HG03520 (cell line): ENCODE data around the gene LAMTOR2.

Experiments
- ATAC-seq: cut with Tn5 transposase; IDR thresholded peaks from one replicate; pipeline ENCODE4 v1.9.1; 2021; ENCODE audit warnings: mild to moderate bottlenecking, moderate library complexity; ENCODE audit not compliant: unreplicated experiment

The LAMTOR2 gene

DNA sequence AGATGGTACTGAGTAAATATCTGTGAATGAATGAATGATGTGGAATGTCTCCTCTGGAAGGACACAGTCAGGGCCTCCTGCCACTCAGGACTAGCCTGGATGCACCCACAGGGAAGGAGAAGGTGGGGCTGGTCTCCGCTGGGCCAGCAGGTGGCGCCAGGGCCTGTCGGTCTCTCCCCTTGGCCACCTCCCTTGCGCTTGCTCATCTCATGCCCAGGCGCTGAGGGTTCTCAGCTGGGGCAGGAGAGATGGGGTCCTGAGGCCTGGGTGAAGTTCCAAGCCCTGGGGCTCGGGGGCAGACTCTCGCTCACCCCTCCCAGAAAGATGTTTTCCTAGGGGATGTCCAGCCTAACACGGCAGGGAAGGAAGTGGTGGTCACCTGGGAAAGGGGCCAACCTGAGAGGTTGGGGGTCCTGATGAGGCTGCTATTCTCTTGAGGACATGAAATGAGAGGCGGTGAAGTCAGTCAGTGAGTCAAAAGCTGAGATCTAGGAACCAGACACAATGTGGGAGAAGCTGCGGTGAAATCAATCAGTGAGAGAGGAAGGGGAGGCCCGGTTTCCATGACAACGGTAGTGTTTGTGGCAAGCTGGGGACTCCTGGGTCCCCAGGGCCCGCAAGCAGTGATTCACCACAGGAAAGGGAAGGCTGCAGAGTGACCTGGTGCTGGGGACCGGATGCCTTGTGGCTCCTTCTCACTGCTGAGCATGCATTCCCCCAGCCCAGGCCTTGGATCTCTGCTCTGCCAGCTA is 42.2 kb downstream of the LAMTOR2 start:
- no peak for ATAC-seq

DNA sequence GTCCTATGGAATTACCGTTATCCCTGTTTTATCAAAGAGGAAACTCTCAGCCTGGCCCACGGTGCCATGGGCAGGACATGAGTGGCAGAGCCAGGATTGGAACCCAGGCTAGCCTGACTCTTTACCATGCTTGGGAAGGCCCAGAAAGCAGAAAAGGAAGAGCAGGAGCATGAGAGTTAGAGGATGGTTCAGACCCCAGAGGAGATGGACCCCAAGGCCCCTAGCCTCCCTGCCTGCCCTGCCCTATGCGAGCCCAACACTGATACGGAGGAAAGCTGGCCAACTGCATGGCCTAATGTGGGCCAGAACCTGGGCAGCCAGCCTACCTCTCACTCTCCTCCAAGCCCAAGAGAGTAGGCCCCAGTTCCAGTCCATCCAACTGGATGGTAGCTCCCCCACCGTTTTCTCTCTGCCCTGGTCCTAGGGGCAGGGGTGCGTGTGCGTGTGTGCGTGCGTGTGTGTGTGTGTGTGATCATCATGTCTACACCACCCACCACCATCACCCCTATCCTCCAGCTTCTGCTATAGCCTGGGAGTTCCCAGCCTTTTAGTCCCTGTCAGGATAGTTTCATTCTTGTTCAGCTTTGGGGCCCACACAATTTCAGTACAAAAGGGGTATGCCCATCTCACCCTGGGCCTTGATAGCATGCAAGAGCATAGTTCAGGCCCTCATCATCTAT is 43.1 kb downstream of the LAMTOR2 start:
- ATAC-seq = no peak

DNA sequence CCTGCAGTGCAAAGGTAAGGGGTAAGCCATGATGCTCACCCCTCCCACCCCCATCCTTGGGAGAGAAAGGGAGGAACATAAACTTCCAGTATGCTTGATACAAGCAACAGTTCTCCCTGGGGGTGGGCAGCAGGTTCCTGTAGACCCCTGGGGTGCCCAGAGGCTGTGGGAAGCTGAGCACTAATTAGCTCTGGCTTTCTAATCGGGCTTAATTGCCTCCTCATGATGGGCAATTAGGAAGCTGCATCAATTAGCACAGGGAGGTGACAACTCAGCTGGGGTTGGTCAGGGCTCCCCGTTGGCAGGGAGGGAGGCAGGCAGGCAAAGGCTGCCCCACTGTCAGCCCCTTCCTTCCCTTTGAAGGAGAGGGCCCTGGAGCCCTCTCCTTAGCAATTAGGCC is 44.2 kb downstream of the LAMTOR2 start:
- no peak for ATAC-seq

DNA sequence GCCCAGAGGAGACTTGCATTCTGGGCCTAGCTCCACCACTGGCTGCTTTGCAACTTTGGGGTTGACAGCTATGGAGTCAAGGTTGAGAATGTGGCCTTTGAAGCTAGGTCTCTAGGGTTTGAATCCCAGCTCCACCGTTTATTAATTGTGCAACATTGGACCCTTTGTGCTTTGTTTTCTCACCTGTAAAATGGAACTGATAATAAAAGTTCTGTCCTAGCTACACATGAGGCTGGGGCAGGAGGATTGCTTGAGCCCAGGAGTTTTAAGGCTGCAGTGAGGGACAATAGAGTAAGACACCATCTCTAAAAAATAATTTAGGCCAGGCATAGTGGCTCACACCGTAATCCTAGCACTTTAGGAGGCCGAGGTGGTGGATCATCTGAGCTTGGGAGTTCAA is 44.7 kb downstream of the LAMTOR2 start:
- no peak for ATAC-seq

DNA sequence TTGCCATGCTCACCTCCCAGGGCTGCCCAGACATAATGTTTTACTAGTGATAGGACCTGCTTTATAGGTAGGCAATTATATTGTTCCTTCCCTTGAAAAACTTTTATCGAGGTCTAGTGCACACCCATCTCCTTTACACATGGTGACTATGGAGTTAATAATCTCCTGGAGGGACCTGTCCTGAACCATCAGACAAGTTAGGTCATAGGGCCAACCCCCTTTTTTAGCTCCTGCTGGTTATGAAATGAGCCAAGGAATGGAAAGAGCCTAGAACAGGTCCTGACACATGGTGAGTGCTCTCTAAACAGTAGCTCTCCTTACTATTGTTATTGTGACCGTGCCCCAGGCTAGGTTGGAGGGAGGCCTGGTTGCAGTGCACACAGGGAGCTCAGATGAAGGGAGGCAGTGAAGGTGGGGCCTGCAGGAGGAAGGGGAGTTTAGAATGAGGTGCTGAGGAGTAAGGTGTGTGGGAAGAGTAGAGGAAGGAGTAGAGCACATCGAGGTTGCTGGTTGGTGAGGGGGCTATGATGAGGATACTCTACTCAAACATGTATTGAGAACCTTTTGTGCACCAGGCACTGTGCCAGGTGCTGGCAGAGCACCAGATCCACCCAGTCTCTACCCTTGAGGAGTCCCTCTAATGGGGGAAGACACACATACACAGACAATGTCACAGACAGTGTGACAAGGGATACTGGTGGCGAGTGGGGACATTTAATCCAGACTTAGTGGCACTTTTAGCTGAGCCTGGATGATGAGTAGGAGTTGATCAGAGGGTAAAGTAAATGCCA is 45.8 kb downstream of the LAMTOR2 start:
- ATAC-seq = no peak

DNA sequence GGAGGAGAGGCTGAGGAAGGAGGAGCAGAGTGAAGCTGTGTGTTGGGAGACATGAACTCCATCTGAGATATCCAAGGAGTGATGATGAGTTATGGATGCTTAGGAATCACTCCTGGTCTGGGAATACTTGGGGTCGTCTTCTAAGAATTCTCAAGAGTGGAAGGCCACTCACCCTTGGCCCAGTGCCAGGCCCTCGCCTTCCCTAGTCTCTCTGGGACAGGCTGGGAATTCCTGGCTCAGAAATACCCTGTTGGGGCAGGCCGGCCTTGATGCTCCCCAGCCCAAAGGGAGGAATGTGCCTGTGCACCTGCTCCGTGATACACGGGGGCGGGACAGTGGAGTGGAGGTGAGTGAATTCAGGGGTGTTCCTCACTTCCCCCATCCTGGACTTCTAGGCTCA is 47.3 kb downstream of the LAMTOR2 start:
- no peak for ATAC-seq

DNA sequence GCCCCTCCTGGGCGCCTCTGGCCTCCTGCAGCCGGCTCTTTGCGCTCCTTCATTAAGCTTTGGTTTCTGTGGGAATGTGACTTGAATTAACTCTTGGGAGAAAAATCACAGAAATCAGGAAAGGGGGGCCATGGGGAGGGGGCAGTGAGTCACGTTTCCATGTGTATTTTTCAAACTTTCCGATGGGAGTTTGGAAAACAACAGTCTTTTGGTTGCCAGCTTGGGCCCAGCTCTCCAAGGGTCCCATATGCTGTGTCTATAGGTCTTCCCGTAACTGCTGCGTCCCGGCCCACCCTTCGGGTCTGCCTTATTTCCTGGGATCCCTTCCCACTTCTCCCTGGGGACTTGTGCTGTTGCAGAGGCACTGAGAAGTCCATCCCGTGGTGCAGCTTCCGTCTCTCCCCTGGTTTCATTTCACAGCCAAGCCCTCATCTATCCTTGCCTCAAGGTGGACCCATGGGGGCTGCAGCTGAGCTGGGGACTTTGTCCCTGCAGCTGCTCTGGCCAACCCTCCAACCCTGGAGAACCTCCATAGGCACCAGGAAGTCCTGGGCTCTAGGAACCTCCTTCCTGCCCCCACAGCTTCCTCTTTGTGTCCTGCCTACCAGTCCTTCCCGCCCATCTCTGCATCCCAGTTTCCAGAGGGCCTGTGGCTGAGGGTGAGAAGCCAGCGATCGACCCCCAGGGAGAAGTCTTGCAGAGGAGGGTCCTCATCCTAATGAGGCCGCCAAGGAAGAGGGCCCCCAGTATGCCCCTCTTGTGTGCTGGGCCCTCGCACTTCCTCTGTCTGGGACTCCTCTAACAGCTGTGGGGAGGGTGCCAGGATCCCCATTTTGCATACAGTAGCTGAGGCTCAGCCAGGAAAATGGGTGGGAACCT is 48.3 kb downstream of the LAMTOR2 start:
- no peak for ATAC-seq

DNA sequence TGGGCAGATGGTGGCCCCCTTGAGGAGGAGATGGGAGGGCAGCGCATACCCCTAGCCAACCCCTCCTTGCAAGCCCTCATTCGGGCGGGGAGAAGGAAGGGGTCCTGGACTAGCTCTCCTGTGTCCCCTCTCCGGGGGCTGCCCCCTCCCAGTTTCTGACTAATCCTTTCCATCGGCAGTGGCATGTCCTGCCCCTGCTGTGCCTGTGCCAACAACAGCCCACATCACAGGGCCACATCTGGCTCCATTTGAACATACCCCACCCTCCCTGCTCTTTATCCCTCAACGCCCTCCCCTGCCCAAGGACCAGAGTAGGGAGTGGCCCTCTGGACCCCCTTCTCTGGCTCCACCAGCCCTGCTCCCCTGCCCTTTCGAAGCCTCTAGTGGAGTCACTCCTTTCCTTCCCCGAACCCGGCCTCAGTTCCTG is 49.0 kb downstream of the LAMTOR2 start:
- ATAC-seq = no peak

DNA sequence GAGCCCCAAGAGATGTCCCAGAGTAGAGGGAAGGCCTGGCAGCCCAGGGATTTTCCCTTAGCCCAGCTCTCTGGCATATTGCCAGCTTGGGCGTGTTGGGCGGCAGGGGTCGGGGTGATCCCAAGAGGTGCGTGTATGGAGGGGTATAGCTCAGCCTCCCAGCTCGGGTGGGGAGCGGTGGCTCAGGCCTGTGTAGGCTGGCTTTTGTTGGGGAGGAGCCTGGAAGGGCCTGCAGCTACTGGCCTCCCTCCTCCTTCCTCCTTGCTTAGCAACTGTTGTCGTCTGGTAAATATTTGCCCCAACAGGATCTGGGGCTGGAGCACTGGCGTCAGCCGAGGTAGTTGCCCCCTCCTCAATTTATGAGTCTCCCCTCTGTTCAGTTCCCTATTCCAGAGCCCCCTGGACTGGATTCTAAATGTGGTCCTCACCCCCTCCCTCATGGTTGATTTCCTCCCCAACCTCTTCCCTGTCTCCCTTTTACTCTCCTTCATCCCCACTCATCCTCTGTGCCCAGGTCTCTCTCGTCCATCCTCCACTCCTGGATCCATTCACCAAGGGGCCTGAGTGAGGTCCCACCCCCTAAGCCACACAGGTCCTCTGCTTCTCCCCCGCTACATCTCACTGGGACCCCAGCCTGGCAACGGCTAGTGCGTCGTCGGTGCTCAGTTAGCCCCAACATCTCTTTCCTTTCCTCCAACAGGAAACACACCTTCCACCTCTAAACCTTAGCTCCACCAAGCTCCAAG is 49.7 kb downstream of the LAMTOR2 start:
- no peak for ATAC-seq

DNA sequence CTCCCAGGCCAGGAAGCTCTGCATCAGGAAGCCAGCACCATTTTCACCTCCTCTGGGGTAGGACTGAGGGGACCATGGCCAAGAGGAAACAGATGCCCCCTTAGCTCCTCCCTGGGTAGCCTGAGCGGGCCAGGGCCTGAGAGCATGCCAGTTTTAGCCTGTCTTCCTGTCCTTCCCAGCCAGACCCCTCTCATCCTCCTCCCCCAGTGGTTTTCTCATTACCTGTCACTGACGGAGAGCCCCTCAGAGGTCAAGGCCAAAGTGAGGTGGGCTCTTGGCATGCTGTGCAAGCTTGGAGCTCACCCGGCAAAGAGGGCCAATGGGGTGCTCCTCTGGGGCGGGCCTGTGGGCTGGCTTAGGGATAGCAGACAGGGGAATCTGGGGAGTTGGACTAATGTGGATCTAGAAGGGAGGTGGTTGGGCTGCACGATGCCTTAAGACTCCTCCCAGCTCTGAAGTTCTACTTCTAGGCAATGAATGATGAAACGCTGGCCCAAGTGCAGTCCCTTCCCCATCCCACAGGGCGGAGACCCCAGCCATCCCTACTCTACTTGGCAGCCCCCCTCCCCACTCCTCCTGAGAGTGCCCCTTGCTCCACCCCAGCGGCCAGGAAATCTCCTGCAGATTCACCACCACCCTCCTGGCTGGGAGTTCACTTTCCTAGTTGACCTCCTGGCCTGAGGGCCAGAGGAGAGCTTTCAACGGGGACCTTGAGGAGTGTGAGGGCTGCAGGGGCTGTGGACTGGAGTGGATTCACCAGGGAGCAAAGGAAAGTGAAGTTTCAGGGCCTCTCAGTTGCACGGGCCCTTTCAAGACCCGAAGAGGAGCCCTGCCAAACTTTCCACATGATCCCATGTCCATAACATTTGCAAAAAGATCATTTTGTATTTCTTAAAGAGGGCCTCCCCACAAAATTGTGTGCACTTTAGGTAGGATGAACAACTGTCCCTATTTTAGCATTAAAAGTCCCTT is 50.6 kb downstream of the LAMTOR2 start:
- no peak for ATAC-seq

DNA sequence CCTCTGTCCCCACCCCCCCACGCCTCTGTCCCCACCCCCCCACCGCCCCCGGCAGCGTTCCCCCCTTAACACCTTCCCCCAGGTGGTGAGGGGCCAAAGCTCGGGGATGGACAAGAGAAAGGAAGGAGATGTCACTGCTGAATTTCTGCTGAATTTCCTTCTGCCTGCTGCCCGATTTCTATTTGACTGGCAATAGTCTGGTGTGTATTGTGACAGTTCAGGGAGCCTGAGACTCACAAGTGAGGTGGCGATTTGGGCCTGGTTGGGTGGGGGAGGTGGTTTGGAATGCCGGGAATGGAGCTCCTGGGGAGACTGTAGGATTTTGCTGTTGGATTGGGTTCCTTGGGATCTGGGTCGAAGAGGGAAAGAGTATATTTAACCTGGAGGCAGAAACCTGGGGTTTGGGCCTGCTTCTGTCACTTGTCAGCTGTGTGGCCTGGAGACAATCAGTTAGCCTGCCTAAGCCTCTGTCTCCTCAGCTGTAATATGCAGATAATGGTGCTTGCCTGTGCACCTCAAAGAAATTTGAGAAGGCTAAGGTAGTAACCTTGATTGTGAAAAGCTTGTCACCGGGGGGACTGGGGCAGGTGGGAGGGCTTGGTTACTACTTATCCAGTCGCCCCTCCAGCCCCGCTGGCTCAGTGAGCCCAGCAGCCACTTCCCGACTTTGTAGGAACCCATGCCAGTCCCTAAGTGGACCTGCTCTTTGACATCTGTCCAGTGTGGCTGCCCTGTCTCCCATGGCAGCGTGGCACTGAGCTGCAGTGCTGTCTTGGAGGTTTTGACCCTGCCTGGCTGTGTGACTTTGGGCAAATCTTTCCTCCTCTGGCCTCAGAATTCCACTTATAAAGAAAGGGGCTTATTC is 52.3 kb downstream of the LAMTOR2 start:
- no peak for ATAC-seq

DNA sequence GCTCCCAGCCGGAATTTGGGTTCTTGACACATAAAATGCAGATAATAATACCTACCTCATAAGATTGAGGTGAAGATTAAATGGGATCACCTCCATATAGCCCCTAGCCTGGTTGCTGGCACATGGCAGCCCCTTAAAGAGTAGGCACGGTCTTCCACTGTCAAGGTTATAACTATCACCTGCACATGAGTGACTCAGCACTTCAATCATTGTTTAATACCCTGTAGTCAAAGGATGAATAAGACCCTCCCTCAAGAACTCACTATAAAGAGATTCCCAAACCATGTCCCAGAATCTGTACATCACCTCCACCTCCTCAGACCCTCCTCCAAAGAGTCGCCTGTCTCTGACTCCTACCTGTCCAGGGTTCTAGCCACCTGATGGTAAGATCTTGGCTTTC is 53.5 kb downstream of the LAMTOR2 start:
- no peak for ATAC-seq
